ENCODE results near the gene COL1A1.

Gene COL1A1

DNA sequence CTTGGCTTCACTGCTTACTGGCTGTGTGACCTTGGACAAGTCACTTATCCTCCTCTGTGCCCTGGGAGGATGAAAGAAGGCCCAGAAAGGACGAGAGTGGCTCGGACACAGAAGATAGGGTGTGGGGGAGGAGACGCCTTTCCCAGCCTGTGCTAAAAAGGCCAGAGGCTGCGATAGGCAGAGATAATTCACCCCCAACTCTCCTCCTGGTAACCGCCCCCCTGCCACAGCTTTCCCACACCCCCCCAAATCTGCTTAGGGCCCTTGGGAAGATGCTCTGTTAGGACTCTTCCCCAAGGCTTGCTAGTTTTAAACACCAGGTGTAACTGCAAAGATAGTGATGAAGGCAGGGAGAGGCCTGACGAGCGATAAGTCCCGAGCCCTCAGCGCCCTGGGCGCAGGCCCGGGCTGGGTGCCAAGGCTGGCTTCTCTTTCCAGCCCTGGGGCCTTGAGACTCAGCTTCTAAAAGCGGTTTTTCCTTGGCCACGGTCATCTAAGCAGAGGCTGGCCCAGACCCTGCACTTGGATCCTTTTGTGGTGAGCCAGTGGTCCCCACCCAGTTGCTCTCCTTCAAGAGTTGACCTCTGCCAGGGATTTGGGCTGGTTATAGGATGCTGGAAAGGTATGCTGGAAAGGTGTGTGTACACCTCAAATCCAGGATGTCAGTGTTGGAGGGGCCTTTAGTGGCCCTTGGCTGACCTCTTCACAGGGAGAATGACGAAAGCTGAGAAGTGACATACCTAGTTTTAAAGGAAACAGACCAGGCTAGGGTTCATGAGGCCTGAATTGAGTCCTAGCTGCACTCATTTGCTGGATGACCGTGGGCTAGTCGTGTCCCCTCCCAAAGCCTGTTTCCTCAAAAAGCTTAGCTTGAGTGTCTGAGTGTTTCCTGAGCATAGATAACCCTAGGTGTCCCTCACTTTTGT, 47.5 kb downstream of the COL1A1 start:
- no peak for DNase-seq (ENCODE audit: low read depth in 2 of 2)

GRCh38 chr17:50152736-50153135, 48.7 kb downstream of the COL1A1 start:
- no peak for DNase-seq (ENCODE audit: low read depth in 2 of 2)

GRCh38 chr17:50151937-50152547, 49.4 kb downstream of the COL1A1 start:
- DNase-seq (ENCODE audit: low read depth in 2 of 2) = no peak

- DNase-seq (ENCODE audit: low read depth in 2 of 2) = peak; percentile 77 to 82
Observed at GRCh38 chr17:50151041-50151936, 50.1 kb downstream of the COL1A1 start.

GRCh38 chr17:50150354-50151040, 50.9 kb downstream of the COL1A1 start, which contains the start of gene PPP1R9B:
Gene PPP1R9B, minus strand, starts transcription at chr17:50150677. Its CDS starts 164 bp downstream, at chr17:50150513.
- DNase-seq (ENCODE audit: low read depth in 2 of 2) = no peak

GRCh38 chr17:50149417-50150353, 51.7 kb downstream of the COL1A1 start:
- no peak for DNase-seq (ENCODE audit: low read depth in 2 of 2)

- DNase-seq (ENCODE audit: low read depth in 2 of 2) = no peak
Observed at GRCh38 chr17:50149091-50149416, 52.4 kb downstream of the COL1A1 start.

DNA sequence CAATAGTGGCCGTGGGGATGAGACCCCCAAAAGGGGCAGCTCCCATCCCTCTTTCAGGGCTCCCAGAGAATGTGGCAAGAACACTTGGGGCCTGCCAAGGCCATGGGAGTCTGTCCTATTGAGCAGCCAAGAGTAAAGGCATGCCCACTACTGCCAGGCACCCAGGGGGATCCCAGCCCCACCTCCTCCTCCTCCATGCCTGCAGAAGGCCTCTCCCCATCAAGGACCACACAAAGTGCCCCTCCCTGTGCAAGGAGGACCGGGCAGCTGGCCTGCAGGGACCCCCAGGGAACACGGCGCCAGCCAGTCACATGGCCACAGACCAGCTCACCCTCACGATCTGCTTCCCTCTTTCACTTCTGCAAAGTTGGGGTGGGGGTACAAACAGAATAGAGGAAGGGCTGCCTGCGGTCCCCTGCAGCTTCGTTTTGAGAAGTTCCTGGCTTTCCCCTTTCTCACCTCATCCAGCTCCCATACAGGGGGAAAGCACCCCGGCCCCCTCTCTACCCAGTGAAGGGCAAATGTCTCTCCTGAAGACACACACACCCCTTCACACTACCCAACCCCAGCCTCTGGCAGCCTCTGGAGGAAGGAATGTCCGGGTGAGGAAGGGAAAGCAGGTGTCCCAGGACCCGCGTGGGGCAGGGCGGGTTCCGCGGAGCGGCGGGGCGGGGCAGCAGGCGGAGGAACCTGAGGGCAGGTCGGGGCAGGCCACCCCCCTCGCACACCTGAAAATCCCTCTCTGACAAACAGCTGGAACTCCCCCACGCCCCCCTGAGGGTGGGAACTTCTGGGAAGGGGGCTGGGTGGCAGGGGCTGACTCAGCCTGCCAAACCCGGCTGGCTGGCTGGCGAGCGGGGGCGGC, 53.0 kb downstream of the COL1A1 start:
- DNase-seq (ENCODE audit: low read depth in 2 of 2) = peak; percentile 57 to 69

GRCh38 chr17:50147841-50148225, 53.6 kb downstream of the COL1A1 start:
- DNase-seq (ENCODE audit: low read depth in 2 of 2) = no peak

GRCh38 chr17:50146927-50147665, 54.3 kb downstream of the COL1A1 start:
- DNase-seq (ENCODE audit: low read depth in 2 of 2) = no peak

DNA sequence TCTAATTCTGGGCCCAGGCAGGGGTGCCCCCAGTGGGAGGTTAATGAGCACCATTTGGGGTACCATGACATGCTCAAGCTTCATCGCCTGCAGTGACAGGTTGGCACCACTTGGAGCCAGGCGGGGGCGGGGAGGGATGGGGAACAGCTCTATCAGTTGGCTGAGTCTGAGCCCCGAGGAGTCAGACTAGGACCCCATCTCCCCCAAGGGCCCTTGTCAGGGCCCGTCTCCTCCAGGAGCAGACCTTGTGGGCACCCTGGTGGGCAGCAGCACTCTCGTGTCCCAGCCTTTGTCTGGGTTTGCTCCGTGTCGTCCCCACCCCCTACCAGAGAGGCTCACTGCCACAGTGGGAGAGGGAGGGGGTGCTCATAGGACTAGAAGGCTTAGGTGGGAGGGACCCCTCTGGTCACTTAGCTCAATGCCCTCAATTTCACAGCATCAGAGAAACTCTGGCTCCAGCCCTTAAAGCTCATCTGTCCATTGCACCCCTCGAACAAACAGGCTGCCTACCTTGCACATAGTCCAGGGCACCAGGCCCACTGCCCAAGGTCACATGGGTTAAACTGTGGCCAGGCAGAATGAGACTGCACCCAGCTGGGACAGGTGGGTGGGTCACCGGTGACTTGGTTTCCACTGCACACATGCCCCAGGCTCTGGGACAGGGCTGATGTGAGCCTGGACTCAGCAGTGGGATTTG, 55.1 kb downstream of the COL1A1 start:
- no peak for DNase-seq (ENCODE audit: low read depth in 2 of 2)

DNA sequence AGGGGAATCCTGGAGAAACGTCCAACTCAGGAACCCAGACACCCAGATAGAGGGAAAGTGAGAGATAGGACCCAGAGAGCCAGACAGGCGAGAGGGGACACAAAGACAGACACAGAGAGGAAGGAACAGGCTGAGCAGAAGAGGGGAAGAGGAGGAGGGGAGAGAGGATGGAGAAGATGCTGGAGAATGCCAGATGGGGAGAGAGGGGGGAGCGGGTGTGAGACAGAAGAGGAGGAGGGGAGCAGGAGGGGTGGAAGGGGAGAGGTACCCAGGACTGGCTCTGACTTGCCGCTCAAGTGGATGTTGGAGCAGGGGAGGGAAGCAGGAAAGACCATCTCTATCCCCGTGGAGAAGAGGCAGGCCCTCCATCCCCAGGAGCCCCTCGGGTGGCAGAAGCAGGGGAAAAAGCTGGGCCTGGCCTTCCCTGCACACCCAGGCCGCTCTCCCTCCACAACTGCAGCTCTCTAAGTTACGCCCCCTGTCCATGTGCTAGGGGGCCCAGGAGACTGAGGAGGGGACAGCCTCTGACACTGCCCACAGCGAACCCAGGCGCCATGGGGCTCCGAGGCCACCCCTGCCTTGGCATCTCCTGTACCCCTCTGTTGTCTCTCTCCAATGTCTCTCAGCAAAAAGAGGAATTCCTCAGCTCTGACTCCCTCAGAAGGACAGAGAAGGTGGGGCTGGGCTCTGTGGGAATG, 55.8 kb downstream of the COL1A1 start:
- DNase-seq (ENCODE audit: low read depth in 2 of 2) = no peak

GRCh38 chr17:50144845-50145531, 56.4 kb downstream of the COL1A1 start:
- DNase-seq (ENCODE audit: low read depth in 2 of 2) = no peak

- DNase-seq (ENCODE audit: low read depth in 2 of 2) = no peak
Observed at GRCh38 chr17:50144355-50144754, 57.1 kb downstream of the COL1A1 start.

GRCh38 chr17:50143461-50144176, 57.8 kb downstream of the COL1A1 start:
- no peak for DNase-seq (ENCODE audit: low read depth in 2 of 2)

GRCh38 chr17:50141745-50142110, 59.7 kb downstream of the COL1A1 start:
- DNase-seq (ENCODE audit: low read depth in 2 of 2) = no peak

Data from activated CD4-positive, alpha-beta T cell treated with anti-CD3 and anti-CD28 coated beads for 24 hours (primary cell).